Astrocyte of the cerebellum (primary cell): ENCODE measurements around the gene DESI2.
"Not testable (repeated sequence)": the region's sequence is repeated elsewhere in the genome, so short reads cannot be mapped to it uniquely, and the experiment has no call there.

Source experiments
- DNase-seq: peaks from one replicate; pipeline ENCODE4 v3.0.0-alpha.2; 2011; ENCODE audit warnings: low read depth
- H3K4me3 ChIP-seq: 2 replicates; pipeline ENCODE4 v1.5.1; 2011; ENCODE audit warnings: mild to moderate bottlenecking, low read depth, low read length, moderate library complexity
- in situ Hi-C: cut with HindIII; loops from 2 replicates; pipeline ENCODE4 v1.10.0; 2017; ENCODE audit warnings: low sequenced_read_pairs
- TF ChIP-seq, protein P1 (sequence below): IDR thresholded peaks from 2 replicates; pipeline ENCODE4 v1.5.1; 2012; ENCODE audit warnings: low read length, low read depth, moderate library complexity, mild to moderate bottlenecking; ENCODE audit errors: missing control alignments

The DESI2 gene

DNA sequence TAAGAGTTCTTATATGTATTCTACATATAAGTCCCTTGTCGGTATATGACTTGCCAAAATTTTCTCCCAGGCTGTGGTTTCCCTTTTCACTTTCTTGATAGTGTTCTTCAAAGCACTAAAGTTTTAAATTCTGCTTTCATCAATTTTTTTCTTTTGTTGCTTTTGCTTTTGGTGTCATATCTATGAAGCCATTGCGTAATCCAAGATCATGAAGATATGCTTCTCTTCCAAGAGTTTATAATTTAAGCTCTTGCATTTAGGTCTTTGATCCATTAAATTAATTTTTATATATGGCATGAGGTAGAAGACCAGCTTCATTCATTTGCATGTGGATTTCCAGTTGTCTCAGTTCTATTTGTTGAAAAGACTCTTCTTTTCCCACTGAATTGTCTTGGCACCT lies 22.2 kb downstream of the DESI2 start:
- no peak overlapping the region for H3K4me3 ChIP-seq
- TF ChIP-seq, protein P1, sequence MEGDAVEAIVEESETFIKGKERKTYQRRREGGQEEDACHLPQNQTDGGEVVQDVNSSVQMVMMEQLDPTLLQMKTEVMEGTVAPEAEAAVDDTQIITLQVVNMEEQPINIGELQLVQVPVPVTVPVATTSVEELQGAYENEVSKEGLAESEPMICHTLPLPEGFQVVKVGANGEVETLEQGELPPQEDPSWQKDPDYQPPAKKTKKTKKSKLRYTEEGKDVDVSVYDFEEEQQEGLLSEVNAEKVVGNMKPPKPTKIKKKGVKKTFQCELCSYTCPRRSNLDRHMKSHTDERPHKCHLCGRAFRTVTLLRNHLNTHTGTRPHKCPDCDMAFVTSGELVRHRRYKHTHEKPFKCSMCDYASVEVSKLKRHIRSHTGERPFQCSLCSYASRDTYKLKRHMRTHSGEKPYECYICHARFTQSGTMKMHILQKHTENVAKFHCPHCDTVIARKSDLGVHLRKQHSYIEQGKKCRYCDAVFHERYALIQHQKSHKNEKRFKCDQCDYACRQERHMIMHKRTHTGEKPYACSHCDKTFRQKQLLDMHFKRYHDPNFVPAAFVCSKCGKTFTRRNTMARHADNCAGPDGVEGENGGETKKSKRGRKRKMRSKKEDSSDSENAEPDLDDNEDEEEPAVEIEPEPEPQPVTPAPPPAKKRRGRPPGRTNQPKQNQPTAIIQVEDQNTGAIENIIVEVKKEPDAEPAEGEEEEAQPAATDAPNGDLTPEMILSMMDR = no peak
- in situ Hi-C loops = no loop called here
- DNase-seq = no peak

DNA sequence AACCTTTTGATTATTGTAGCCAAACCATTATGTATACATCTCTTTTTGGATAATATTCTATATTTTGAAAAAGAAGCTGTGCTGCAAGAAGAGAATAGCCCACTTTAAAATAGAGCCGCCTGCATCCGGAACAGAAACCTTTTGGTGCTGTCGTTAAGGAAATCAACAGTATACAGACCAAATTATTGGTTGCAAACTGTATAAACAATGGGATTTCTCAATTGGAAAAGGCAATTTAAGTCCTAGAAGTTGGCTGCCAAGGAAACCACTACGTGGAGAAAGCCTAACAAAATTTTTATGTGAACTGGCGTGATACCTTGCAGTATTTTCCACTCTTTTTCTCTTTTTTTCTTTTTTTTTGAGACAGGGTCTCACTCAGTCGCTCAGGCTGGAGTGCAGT lies 25.8 kb downstream of the DESI2 start:
- DNase-seq = no peak
- H3K4me3 ChIP-seq = no peak overlapping the region
- in situ Hi-C loops = no loop called here
- TF ChIP-seq, protein P1 = no peak

DNA sequence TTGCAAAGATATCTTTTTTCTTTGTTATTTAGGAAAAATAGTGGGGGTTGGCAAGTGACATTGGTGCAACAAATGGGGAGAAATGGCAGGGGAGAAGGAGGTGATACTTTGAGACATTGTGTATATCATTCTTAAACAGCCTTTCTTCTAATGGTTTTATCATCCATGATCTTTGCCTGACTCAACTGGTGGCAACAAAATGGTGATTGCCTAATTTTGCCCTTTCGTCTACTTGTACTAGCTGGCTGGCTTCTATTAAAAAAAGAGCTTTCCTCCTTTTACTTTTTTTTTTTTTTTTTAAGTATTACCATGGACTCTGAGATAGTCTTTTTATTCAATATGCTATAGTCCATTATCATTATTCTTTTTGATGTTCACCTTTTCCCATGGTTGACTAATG lies 27.7 kb downstream of the DESI2 start:
- in situ Hi-C loops = no loop called here
- no peak for DNase-seq

DNA sequence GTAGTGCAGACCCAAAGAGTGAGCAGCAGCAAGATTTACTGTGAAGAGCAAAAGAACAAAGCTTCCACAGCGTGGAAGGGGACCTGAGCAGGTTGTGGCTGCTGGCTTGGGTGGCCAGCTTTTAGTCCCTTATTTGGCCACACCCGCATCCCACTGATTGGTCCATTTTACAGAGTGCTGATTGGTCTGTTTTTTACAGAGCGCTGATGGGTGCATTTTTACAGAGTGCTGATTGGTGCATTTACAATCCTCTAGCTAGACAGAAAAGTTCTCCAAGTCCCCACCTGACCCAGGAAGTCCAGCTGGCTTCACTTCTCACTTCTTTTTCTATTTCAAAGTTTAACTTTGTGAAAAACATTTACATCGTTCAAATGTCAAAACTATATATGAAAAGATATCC lies 29.2 kb downstream of the DESI2 start:
- H3K4me3 ChIP-seq, DNase-seq, in situ Hi-C loops: not testable (repeated sequence)

More for the DNA sequence above, 27.7 kb downstream of the DESI2 start:
- no peak overlapping the region for H3K4me3 ChIP-seq
- TF ChIP-seq, protein P1 = no peak

DNA sequence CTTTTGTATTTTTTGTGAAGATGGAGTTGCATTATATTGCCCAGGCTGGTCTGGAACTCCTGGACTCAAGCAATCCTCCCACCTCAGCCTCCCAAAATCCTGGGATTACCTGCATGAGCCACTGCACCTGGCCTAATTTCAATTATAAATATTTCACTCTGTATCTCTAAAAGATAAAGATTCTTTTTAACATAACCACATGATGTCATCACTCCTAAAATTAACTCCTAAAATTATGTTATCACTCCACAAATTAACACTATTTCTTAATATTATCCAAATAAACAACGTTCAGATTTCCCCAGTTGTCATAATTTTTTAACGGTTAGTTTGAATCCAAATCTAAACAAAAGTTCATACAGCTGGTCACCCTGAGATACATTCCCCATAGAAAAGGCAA lies 43.0 kb downstream of the DESI2 start:
- TF ChIP-seq, protein P1 = no peak
- in situ Hi-C loops = no loop called here
- DNase-seq = no peak
- no peak overlapping the region for H3K4me3 ChIP-seq

DNA sequence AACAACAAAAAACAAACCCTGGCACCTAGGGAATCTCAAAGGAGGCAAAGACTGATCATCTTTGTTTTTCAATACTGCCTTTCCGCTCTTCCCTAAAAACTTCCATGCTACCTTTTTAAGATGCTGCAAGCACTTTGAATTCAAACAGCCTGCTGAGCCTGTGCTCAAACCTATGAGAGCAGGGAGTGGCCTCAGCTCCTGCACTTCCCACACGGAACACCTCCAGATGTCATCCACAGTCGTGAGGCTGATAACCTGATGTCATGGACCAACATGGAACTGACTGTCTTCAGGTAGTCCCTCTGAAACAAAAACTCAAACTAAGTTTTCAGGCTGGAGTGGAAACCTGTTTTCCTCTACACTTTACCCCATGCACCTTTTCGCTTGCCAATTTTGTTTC lies 46.8 kb downstream of the DESI2 start:
- DNase-seq = no peak
- H3K4me3 ChIP-seq = no peak overlapping the region
- TF ChIP-seq, protein P1 = no peak
- in situ Hi-C loops = no loop called here

DNA sequence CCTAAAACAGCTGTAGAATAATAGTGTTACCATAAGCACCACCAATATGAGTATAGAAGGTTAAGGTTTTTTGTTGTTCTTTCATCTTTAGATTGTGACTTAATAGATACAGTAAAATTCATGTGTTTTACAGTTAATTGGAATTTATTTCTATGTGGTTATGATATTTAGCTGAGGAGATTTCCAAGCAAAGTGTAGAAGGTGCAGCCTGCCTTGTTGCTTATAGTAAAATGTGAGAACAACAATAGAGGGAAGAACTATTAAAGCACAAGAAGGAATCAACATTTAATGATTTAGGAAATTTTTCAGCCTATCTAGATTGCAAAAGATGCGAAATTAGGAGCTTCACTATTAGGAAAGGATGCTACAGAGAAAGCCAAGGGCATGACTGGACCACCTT lies 47.9 kb downstream of the DESI2 start:
- no peak overlapping the region for H3K4me3 ChIP-seq
- TF ChIP-seq, protein P1 = no peak
- in situ Hi-C loops = no loop called here
- no peak for DNase-seq
